Endothelial cell (in vitro differentiated cells): ENCODE data around the gene MPZL2. TPM values are rescaled to one million over a fixed set of nuclear protein-coding genes. Genes with fewer than 3 reads are reported as not detected.

ENCODE experiments used
- DNase-seq: peaks from one replicate; pipeline ENCODE4 v3.0.0; 2021; ENCODE audit warnings: low spot score
- H3K27ac Mint-ChIP-seq: one replicate; pipeline ENCODE4 v1.8.0; 2021; ENCODE audit warnings: mixed read lengths, inconsistent platforms; ENCODE audit not compliant: unreplicated experiment
- H3K27me3 Mint-ChIP-seq: one replicate; pipeline ENCODE4 v1.8.0; 2021; ENCODE audit warnings: mild to moderate bottlenecking, moderate library complexity, mixed read lengths, inconsistent platforms; ENCODE audit not compliant: unreplicated experiment
- H3K36me3 Mint-ChIP-seq: one replicate; pipeline ENCODE4 v1.8.0; 2021; ENCODE audit warnings: mild to moderate bottlenecking, low read depth, mixed read lengths, inconsistent platforms; ENCODE audit not compliant: unreplicated experiment
- H3K4me1 Mint-ChIP-seq: one replicate; pipeline ENCODE4 v1.8.0; 2021; ENCODE audit warnings: mild to moderate bottlenecking, mixed read lengths, inconsistent platforms; ENCODE audit not compliant: unreplicated experiment
- H3K4me3 Mint-ChIP-seq: one replicate; pipeline ENCODE4 v1.8.0; 2021; ENCODE audit warnings: mild to moderate bottlenecking, mixed read lengths, inconsistent platforms; ENCODE audit not compliant: unreplicated experiment
- H3K9me3 Mint-ChIP-seq: one replicate; pipeline ENCODE4 v1.8.0; 2021; ENCODE audit warnings: mixed read lengths, inconsistent platforms; ENCODE audit not compliant: unreplicated experiment
- total RNA-seq: library from RNA; stranded (reverse); fragmentation: NEBNext Ultra II Directional; extraction: Animal tissue kit (Norgen Biotek cat#: 25700); gene quantifications from one replicate; pipeline ENCODE4 v1.2.1, GENCODE V29; 2021; ENCODE audit not compliant: unreplicated experiment
- TF ChIP-seq, protein P1 (sequence below): fragments of 200-600 bp; sonication (generic); IDR thresholded peaks from one replicate; pipeline ENCODE4 v1.5.0; 2021; ENCODE audit warnings: antibody characterized with exemption; ENCODE audit not compliant: unreplicated experiment

The MPZL2 gene
- total RNA-seq, 1 donor from 2014 or later, result 1.0 TPM

DNA sequence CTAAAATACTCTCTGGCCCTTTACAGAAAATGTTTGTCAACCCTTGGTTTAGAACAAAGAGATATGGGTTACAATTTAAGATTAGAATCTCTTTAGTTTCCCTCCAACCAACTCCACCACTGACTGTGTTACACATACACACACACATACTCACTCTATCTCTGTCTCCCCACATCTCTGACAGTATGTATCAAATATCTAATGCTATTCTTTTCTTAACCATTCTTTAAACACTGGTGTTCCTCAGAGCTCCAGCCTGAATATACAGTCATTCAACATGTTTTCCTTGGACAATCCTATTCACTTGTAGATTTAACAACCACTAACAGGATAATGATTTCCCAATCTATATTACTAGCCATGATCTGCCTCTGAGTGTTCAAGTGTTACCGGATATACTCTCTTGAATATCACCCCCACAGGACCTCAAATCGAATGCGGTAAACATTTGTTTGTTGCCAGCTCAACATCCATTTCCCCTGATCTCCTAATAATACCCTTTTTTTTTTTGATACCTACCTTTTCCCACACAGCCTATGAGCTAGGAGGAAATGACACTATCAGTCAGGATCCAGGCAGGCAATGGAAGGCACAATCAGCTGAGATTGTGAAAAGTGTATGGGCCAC, 18.0 kb downstream of the MPZL2 start:
- Mint-ChIP-seq H3K36me3 (peaks cover 4% of the 10 kb centered on the region), H3K27me3 (peaks cover 7% of the 10 kb centered on the region), H3K4me3 (no peak overlapping the region), H3K4me1 (peaks cover 45% of the 10 kb centered on the region), H3K27ac (peak overlapping the region; percentile 49), H3K9me3 (no peaks in the 10 kb centered on the region)
- DNase-seq, result no peak
- TF ChIP-seq, protein P1, sequence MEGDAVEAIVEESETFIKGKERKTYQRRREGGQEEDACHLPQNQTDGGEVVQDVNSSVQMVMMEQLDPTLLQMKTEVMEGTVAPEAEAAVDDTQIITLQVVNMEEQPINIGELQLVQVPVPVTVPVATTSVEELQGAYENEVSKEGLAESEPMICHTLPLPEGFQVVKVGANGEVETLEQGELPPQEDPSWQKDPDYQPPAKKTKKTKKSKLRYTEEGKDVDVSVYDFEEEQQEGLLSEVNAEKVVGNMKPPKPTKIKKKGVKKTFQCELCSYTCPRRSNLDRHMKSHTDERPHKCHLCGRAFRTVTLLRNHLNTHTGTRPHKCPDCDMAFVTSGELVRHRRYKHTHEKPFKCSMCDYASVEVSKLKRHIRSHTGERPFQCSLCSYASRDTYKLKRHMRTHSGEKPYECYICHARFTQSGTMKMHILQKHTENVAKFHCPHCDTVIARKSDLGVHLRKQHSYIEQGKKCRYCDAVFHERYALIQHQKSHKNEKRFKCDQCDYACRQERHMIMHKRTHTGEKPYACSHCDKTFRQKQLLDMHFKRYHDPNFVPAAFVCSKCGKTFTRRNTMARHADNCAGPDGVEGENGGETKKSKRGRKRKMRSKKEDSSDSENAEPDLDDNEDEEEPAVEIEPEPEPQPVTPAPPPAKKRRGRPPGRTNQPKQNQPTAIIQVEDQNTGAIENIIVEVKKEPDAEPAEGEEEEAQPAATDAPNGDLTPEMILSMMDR, result no peak

DNA sequence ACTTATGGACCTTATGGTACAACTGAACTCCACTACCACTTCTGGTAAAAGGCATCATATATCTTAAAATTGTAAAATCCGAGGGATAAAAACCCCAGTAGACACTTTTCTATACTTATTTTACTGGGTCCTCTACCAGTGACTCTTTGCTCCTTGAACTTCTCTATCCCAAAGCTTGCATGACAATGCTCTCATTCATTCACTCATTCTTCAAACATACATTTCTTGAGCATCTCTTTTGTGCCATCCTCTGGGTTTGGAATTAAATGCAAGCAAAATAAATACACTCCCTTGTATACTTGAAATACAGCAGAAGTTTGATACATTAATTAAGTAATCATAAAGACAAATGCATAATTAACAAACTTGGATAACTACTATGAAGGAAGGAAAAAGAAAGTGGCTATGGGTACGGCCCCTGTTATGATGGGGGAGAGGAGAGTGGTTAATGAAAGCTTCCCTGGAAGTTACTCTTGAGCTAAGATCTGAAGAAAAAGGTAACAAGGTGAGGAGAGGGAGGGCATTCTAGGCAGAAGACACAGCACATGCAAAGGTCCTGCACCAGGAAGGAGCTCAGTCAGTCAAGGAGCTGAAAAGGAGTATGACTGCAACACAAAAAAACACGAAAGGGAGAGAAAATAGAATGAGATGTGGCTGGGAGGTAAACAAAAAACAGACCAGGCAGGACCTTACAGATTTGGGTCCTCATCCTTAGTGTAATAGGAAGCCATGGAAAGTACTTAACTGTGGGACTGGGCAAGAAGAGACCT, 19.9 kb downstream of the MPZL2 start:
- peaks cover 9% of the 10 kb centered on the region for H3K27me3 Mint-ChIP-seq

DNA sequence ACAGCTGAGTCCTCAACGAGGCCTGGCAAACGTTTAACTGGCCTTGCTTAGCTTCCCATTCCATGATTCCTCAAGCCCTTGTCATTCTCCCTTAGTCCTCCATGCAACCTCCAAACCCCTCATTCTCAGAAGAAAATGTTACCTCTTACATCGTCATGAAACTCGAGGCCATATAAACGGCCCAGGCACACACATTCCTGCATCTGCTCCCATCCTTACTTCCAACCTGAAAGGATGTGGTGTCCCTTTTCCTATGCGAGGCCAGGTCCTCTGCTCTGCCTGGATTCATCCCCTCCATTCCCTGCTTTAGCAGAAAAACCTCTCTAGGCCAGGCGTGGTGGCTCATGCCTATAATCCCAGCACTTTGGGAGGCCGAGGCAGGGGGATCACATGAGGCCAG, 20.9 kb downstream of the MPZL2 start:
- no peak for DNase-seq
- TF ChIP-seq, protein P1, result no peak
- H3K27me3 Mint-ChIP-seq, result peaks cover 9% of the 10 kb centered on the region
- H3K36me3 Mint-ChIP-seq, result peaks cover 4% of the 10 kb centered on the region
- H3K4me1 Mint-ChIP-seq, result peaks cover 70% of the 10 kb centered on the region
- no peak overlapping the region for H3K4me3 Mint-ChIP-seq
- no peaks in the 10 kb centered on the region for H3K9me3 Mint-ChIP-seq
- H3K27ac Mint-ChIP-seq, result peak overlapping the region; percentile 2

More for the DNA sequence above, 19.9 kb downstream of the MPZL2 start:
- H3K9me3 Mint-ChIP-seq, result no peaks in the 10 kb centered on the region
- H3K4me1 Mint-ChIP-seq, result peaks cover 60% of the 10 kb centered on the region
- DNase-seq, result no peak
- TF ChIP-seq, protein P1, result no peak
- peak overlapping the region; percentile 32 for H3K27ac Mint-ChIP-seq
- peaks cover 4% of the 10 kb centered on the region for H3K36me3 Mint-ChIP-seq
- no peak overlapping the region for H3K4me3 Mint-ChIP-seq

DNA sequence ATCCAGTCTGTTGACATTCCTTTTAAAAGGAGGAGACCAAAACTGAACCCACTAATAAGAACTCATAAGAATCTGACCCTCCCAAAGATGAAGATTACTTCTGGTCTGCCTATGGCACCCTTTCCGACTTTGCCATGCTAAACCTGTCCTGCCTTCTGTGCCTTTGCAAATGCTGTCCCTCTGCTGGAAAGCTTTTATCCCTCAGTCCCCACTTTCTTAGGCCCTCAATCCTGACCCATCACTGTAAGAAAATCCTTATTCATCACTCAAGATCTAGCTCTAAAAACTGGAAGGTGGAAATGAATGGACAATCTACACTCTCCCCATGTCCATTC, 22.4 kb downstream of the MPZL2 start:
- H3K36me3 Mint-ChIP-seq, result peaks cover 4% of the 10 kb centered on the region
- no peaks in the 10 kb centered on the region for H3K9me3 Mint-ChIP-seq
- peak overlapping the region; percentile 97 for H3K27ac Mint-ChIP-seq
- peaks cover 9% of the 10 kb centered on the region for H3K27me3 Mint-ChIP-seq
- H3K4me3 Mint-ChIP-seq, result no peak overlapping the region
- no peak for DNase-seq
- TF ChIP-seq, protein P1, result no peak
- H3K4me1 Mint-ChIP-seq, result peaks cover 67% of the 10 kb centered on the region
